ENCODE data around the gene MT1M. TPM values are rescaled to one million over a fixed set of nuclear protein-coding genes. Genes with fewer than 3 reads are reported as not detected.
"Not testable (repeated sequence)": the region's sequence is repeated elsewhere in the genome, so short reads cannot be mapped to it uniquely, and the experiment has no call there.

MT1M gene
- polyA plus RNA-seq, 4 donors: 0.17 to 0.25 TPM; not detected in 2

- no peak for DNase-seq (ENCODE audit: low read depth in 4 of 4, low spot score in 3 of 4)
Measured at GRCh38 chr16:56645838-56646237, 13.4 kb downstream of the MT1M start.

GRCh38 chr16:56647641-56648431 lies 15.4 kb downstream of the MT1M start:
- no peak for DNase-seq (ENCODE audit: low read depth in 4 of 4, low spot score in 3 of 4)

DNA sequence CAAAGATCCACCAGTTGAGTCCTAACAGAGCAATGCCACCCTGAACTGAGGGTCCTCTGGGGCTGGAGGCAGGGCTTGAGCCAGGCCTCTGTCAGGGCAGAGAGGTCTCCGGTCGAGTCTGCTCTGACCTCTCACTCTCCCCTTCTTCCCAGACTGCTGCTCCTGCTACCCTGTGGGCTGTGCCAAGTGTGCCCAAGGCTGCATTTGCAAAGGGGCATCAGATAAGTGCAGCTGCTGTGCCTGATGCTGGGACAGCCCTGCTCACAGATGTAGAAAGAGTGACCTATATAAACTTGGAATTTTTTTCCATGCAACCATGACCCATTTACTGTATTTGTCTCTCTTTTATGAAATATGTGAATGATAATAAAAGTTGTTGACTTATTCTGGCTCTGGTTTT lies 16.8 kb downstream of the MT1M start:
- no peak for DNase-seq (ENCODE audit: low read depth in 4 of 4, low spot score in 3 of 4)

DNA sequence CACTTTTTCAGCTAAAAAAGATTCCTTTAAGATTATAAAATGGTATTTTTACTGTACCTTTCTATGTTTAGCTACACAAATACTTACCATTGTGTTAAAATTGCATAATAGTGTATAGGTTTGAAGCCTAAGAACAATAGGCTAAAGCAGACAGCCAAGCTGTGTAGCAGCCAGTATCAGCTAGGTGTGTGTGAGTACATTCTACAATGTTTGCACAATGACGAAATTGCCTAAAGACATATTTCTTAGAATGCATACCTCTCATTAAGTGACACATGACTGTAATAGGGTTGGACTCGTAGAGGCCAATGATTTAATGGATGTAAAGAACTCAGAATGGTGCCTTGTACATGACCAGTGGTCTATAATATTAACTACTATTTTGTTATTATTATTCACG lies 17.4 kb downstream of the MT1M start:
- no peak for DNase-seq (ENCODE audit: low read depth in 4 of 4, low spot score in 3 of 4)

- no peak for DNase-seq (ENCODE audit: low read depth in 4 of 4, low spot score in 3 of 4)
Measured at GRCh38 chr16:56651586-56651985, 19.1 kb downstream of the MT1M start, which contains the start of gene MT1B. Gene MT1B, plus strand, starts transcription at chr16:56651886. Its CDS starts 68 bp downstream, at chr16:56651954.

- no peak for DNase-seq (ENCODE audit: low read depth in 4 of 4, low spot score in 3 of 4)
Measured at GRCh38 chr16:56652600-56652999, 20.1 kb downstream of the MT1M start.

- DNase-seq (ENCODE audit: low read depth in 4 of 4, low spot score in 3 of 4): no peak
Measured at GRCh38 chr16:56653218-56653617, 20.8 kb downstream of the MT1M start.

- DNase-seq (ENCODE audit: low read depth in 4 of 4, low spot score in 3 of 4): peak in 3 of 4 donors; percentile 41 to 62 (median 61)
Measured at GRCh38 chr16:56657555-56658326, 25.3 kb downstream of the MT1M start, which contains the start of gene MT1F. Gene MT1F, plus strand, starts transcription at chr16:56657959. Its CDS starts 100 bp downstream, at chr16:56658059.

GRCh38 chr16:56658327-56658875 lies 25.9 kb downstream of the MT1M start:
- no peak for DNase-seq (ENCODE audit: low read depth in 4 of 4, low spot score in 3 of 4)

DNA sequence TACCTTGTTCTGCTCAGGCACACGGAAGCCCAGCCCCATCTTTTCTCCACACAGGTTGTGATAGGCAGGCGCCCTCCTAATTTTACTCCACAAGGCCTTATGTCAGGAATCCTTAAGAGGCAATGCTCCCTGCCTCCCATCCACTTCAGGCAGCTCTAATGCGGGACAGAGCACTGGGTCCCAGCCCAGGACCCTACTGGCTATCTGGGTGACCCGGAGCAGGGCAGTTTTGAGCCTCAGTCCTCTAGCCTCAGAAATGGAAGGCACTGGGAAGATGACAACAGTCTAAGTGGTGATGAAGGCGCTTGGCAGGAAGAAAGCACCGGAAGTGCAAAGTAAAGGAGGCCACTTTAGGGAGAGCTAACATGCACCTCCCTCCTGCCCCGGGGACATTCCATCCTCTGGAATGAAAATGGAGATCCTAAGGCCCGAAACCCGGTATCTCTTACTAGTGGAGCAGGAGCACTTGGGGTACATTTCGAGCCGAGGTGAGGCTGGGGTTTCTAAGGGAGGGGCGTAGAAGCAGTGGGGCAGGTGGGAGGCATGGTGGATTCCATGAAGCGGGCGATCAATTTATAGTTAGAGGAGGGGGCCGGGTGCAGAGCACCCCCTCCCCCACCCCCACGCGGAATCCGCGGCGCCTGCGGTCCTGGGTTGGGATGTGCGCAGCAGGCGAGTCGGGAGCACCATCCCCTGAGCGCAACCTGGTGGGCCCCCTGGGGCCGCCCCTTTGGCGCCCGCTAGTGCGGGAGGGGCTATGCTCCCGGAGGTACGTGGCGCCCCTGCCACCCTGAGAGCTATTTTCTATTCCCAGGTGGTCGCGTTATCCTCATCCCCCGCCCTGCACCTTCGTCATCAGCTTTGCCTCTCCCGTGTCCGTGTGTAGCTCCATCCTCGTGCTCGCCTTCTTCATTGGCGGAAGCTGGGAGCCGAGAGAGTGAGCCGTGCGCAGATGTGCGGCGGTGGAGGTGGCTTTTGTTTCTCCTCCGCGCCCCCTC lies 30.2 kb downstream of the MT1M start:
- DNase-seq (ENCODE audit: low read depth in 4 of 4, low spot score in 3 of 4): no peak

- DNase-seq (ENCODE audit: low read depth in 4 of 4, low spot score in 3 of 4): no peak
Measured at GRCh38 chr16:56664506-56664905, 32.0 kb downstream of the MT1M start.

DNA sequence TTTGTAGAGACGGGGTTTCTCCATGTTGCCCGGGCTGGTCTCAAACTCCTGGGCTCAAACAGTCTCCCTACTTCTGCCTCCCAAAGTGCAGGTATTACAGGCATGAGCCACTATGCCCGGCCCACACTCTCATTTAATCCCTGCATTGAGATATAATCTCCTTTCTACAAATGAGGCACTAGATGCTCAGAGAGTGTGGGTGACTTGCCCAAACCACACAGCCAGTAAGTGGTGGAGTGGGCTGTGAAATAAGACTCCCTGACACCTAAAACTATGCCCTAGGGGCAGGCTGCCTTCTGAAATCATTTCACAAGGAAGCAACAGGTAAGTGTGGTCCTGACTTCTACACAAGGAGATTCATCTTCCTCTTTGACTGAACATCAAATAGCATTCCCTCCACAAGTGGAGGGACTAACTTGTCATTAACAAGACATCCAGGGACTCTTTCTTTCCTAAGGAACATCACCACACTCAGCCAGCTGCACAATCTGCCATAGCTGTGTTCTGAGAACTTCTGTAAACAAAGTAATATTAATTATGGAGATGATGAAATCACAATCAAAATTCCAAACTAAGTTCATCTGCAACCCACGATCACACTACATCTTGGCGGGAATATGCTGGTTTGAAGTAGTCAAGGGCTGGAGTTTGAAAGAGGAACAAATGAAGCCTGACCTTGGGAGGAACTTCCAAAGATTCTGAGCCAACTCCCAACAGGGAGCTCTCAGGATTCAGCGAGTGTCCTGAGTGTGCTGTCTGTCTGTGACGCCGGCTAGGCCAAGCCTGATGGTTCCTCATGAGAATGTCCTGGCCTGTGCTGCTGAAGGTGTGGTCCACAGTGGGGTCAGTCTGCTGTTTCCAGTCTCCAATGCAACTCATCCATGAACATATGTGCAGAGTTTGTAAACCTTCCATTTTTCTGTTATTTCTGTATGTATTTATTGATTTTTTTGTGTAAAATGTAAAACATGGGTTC lies 33.1 kb downstream of the MT1M start:
- DNase-seq (ENCODE audit: low read depth in 4 of 4, low spot score in 3 of 4): not testable (repeated sequence)

- DNase-seq (ENCODE audit: low read depth in 4 of 4, low spot score in 3 of 4): no peak
Measured at GRCh38 chr16:56667581-56668571, 35.4 kb downstream of the MT1M start, which contains the start of gene MT1G. Gene MT1G, minus strand, starts transcription at chr16:56668065. Its CDS starts 72 bp downstream, at chr16:56667993.

GRCh38 chr16:56669005-56669839 lies 36.8 kb downstream of the MT1M start, which contains the start of gene MT1H:
Gene MT1H, plus strand, starts transcription at chr16:56669814. Its CDS starts 71 bp downstream, at chr16:56669885.
- no peak for DNase-seq (ENCODE audit: low read depth in 4 of 4, low spot score in 3 of 4)

DNA sequence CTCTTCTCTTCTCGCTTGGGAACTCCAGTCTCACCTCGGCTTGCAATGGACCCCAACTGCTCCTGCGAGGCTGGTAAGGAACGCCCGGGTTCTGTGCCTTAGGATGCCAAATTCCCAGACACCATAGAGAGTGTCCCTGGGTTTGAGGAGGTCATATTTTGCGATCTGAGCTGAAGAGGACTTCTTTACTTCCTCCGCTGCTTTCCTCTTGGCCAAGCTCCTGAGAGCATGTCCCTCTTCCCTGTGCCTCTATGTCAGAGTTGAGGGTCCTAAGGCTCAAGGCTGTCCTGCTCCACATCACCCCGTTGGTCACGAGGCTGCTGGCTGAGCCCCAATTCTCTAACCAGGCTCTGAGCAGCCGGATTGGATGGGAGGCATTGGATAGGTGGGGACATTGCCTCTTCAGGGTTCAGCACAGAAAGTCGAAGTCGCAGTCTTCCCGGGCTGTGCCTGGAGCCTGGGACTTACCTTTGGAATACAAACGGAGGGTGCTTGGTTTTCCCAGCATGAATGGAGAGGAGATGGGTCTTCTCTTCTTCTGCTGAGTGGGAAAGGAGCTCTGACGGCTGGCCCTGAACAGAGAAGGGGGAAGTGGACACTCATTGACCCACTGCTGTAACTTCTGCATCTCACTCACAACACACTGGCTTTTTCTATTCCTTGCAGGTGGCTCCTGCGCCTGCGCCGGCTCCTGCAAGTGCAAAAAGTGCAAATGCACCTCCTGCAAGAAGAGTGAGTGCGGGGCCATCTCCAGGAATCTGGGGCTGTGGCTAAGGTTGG lies 37.6 kb downstream of the MT1M start:
- no peak for DNase-seq (ENCODE audit: low read depth in 4 of 4, low spot score in 3 of 4)

GRCh38 chr16:56670620-56670934 lies 38.1 kb downstream of the MT1M start:
- DNase-seq (ENCODE audit: low read depth in 4 of 4, low spot score in 3 of 4): no peak

Data from right renal pelvis (tissue), 4 donors.